ENCODE measurements around the gene ELP5. TPM values are rescaled to one million over a fixed set of nuclear protein-coding genes. Genes with fewer than 3 reads are reported as not detected.
A peak's percentile ranks its signal among the peaks of the same experiment; 100 is the strongest.

The ELP5 gene
- total RNA-seq, 4 donors from 2014 or later = 29.6 to 36.8 (median 33.8) TPM

DNA sequence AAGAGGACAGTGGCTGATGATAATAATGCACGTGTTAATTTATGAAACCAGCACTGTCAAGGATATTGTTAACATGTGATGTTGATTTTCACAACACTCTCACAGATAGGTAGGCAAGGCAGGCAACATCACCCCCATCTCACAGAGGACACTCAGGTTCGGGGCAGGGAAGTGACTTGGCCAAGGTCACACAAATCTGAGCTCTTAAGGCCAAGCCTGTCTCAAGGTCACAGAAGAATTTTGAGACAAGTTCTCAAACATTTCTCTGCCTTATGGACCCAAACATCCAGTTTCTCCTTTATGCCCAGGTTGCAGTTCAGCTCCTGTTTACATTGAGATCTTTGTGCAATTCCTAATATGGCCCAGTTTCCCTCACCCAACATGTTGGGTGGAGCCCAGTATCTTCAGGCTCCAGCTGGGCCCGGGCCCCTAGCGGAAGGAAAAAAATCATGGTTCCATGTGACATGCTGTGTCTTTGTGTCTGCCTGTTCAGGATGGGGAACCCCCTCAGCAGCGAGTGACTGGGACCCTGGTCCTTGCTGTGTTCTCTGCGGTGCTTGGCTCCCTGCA lies 30.8 kb downstream of the ELP5 start:
- Histone ChIP-seq H3K27ac (peak overlapping the region; percentile 81 to 98 (median 96)), H3K9me3 (no peaks in the 10 kb centered on the region), H3K36me3 (peaks cover 0 to 44% of the 10 kb centered on the region in 2 donors), H3K27me3 (no peaks in the 10 kb centered on the region), H3K4me1 (peaks cover 0 to 76% (median 24%) of the 10 kb centered on the region in 3 donors), H3K4me3 (peak overlapping the region; percentile 53 to 86)
- 25 to 43% methylated on average over 1 to 2 of the region's 6 CpGs for WGBS, 2 donors (ENCODE audit: low coverage in 1 of 2)
- TF ChIP-seq POLR2A (IDR thresholded peaks at IDR 0.05) (no peak), POLR2AphosphoS5 (IDR thresholded peaks at IDR 0.05) (peak; percentile 57), CTCF (IDR thresholded peaks at IDR 0.05) (peak in 3 of 4 experiments; percentile 35 to 65 (median 57)), EP300 (IDR thresholded peaks at IDR 0.05) (no peak)
- no peak for ATAC-seq

DNA sequence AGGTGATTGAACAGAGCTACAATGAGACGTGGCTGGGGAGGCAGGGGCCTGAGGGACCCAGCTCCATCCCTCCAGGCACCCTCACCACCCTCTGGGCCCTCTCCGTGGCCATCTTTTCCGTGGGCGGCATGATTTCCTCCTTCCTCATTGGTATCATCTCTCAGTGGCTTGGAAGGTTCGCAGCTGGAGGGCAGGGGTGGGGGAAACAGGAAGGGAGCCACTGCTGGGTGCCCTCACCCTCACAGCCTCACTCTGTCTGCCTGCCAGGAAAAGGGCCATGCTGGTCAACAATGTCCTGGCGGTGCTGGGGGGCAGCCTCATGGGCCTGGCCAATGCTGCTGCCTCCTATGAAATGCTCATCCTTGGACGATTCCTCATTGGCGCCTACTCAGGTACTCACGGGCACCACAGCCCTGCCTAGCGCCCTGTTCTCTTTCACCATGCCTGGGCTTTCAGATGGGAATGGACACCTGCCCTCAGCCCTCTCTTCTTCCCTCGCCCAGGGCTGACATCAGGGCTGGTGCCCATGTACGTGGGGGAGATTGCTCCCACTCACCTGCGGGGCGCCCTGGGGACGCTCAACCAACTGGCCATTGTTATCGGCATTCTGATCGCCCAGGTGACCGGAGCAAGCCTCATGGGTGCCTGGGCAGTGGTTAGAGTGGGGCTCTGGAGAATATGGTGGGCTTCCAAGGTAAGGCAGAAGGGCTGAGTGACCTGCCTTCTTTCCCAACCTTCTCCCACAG lies 31.6 kb downstream of the ELP5 start:
- 85% methylated on average over 5 of the region's 18 CpGs; no CpG with 5 or more reads in 1 of the 2 donors for WGBS, 2 donors (ENCODE audit: low coverage in 1 of 2)
- TF ChIP-seq POLR2AphosphoS5 (IDR thresholded peaks at IDR 0.05) (no peak), EP300 (IDR thresholded peaks at IDR 0.05) (no peak), CTCF (IDR thresholded peaks at IDR 0.05) (no peak), POLR2A (IDR thresholded peaks at IDR 0.05) (no peak)

GRCh38 chr17:7284911-7285310 lies 32.9 kb downstream of the ELP5 start:
- peaks cover 0 to 45% of the 10 kb centered on the region in 2 donors for H3K36me3 ChIP-seq
- no peaks in the 10 kb centered on the region for H3K9me3 ChIP-seq
- WGBS, 2 donors (ENCODE audit: low coverage in 1 of 2) = no CpG with 5 or more reads among the region's 16 CpGs
- peak overlapping the region in 3 of 4 donors; percentile 95 to 98 (median 98) for H3K27ac ChIP-seq
- ATAC-seq = no peak
- peak overlapping the region in 1 of 2 donors; percentile 86 for H3K4me3 ChIP-seq
- peaks cover 4% of the 10 kb centered on the region for H3K27me3 ChIP-seq
- no peak for TF ChIP-seq POLR2A (IDR thresholded peaks at IDR 0.05)
- no peak for TF ChIP-seq CTCF (IDR thresholded peaks at IDR 0.05)
- no peak for TF ChIP-seq EP300 (IDR thresholded peaks at IDR 0.05)
- no peak for TF ChIP-seq POLR2AphosphoS5 (IDR thresholded peaks at IDR 0.05)
- peaks cover 0 to 94% (median 24%) of the 10 kb centered on the region in 3 donors for H3K4me1 ChIP-seq

More for the DNA sequence above, 31.6 kb downstream of the ELP5 start:
- peak overlapping the region; percentile 53 to 86 for H3K4me3 ChIP-seq
- no peak for ATAC-seq
- peaks cover 0 to 45% of the 10 kb centered on the region in 2 donors for H3K36me3 ChIP-seq
- H3K27me3 ChIP-seq = no peaks in the 10 kb centered on the region
- peak overlapping the region; percentile 81 to 98 (median 96) for H3K27ac ChIP-seq
- H3K9me3 ChIP-seq = no peaks in the 10 kb centered on the region
- H3K4me1 ChIP-seq = peaks cover 0 to 82% (median 24%) of the 10 kb centered on the region in 3 donors

DNA sequence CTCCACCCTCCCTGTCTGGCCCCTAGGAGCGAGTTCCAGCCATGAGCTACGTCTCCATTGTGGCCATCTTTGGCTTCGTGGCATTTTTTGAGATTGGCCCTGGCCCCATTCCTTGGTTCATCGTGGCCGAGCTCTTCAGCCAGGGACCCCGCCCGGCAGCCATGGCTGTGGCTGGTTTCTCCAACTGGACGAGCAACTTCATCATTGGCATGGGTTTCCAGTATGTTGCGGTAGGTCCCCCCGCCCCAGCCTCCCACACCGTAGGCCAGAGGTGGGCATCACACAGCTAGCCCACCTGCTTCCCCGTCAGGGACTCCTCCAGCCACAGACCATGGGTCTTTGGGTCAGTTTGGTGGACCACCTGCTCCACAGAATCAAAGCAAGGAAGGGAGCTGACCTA lies 33.7 kb downstream of the ELP5 start:
- H3K27ac ChIP-seq = peak overlapping the region in 3 of 4 donors; percentile 95 to 98 (median 98)
- peaks cover 12% of the 10 kb centered on the region for H3K27me3 ChIP-seq
- peaks cover 0 to 95% (median 23%) of the 10 kb centered on the region in 3 donors for H3K4me1 ChIP-seq
- TF ChIP-seq EP300 (IDR thresholded peaks at IDR 0.05) = no peak
- TF ChIP-seq CTCF (IDR thresholded peaks at IDR 0.05) = no peak
- no peak for TF ChIP-seq POLR2A (IDR thresholded peaks at IDR 0.05)
- TF ChIP-seq POLR2AphosphoS5 (IDR thresholded peaks at IDR 0.05) = no peak
- no peak overlapping the region for H3K4me3 ChIP-seq
- no peak for ATAC-seq
- H3K9me3 ChIP-seq = no peaks in the 10 kb centered on the region
- WGBS, 2 donors (ENCODE audit: low coverage in 1 of 2) = 60 to 73% methylated on average over 3 to 4 of the region's 12 CpGs
- peaks cover 0 to 45% of the 10 kb centered on the region in 2 donors for H3K36me3 ChIP-seq

Data from gastroesophageal sphincter (tissue), 4 donors.